H1 (cell line): ENCODE measurements around the gene VSX1. TPM values are rescaled to one million over a fixed set of nuclear protein-coding genes. Genes with fewer than 3 reads are reported as not detected.

Experiments used
- CBX5 ChIP-seq: fragments of 300-800, 300-1000 bp; sonication (generic); IDR thresholded peaks from 2 replicates; pipeline ENCODE4 v1.7.1; 2016; ENCODE audit warnings: antibody characterized with exemption, low read length, low read depth
- GABPA ChIP-seq: IDR thresholded peaks from 2 replicates; pipeline ENCODE4 v1.6.1; 2011; ENCODE audit warnings: mild to moderate bottlenecking, low read length, moderate library complexity, borderline replicate concordance; ENCODE audit not compliant: insufficient read depth
- KDM5A ChIP-seq: fragments of 200-600 bp; IDR thresholded peaks from 2 replicates; pipeline ENCODE4 v1.7.1; 2012; ENCODE audit warnings: mild to moderate bottlenecking, low read length, inconsistent platforms, mixed read lengths
- SAP30 ChIP-seq: fragments of 300-600 bp; sonication (generic); IDR thresholded peaks from 2 replicates; pipeline ENCODE4 v1.7.1; 2012; ENCODE audit warnings: low read length, moderate library complexity, mild to moderate bottlenecking, inconsistent platforms; ENCODE audit not compliant: insufficient read depth, insufficient replicate concordance
- TAF1 ChIP-seq: IDR thresholded peaks from 2 replicates; pipeline ENCODE4 v1.6.1; 2011; ENCODE audit warnings: mild to moderate bottlenecking, low read depth, low read length
- TAF7 ChIP-seq: optimal IDR thresholded peaks from 2 replicates; pipeline ENCODE3; 2011; ENCODE audit warnings: low read depth, mild to moderate bottlenecking, inconsistent platforms, low read length, moderate library complexity, borderline replicate concordance
- polyA plus RNA-seq, 7 experiments: library from polyadenylated mRNA; depleted of rRNA in 3 of 7; stranded (reverse) in 5 of 7; unstranded in 2 of 7; fragments of >200 nt in 5 of 7; fragments of 200-250 nt in 2 of 7; gene quantifications; 1 replicate in 5 of 7; 2 replicates in 1 of 7; 4 replicates in 1 of 7; pipeline versions ENCODE4 v1.2.1 to v1.2.3, GENCODE V29; 2011 to 2013; ENCODE audit warnings: missing spikeins in 2 of 7, mixed read lengths in 2 of 7
- total RNA-seq: library from RNA; stranded (reverse); fragmentation: NEBNext Ultra II Directional; extraction: Animal tissue kit (Norgen Biotek cat#: 25700); gene quantifications from 2 replicates; pipeline ENCODE4 v1.2.1, GENCODE V29; 2021

VSX1 gene
- total and polyA plus RNA-seq, 2 of the 8 experiments (the other 6 are each of a cell fraction or from before 2014, with no cell fraction given) = 0.14 TPM; not detected in 1

- TF ChIP-seq TAF7 = no peak
- no peak for TF ChIP-seq CBX5
- no peak for TF ChIP-seq TAF1
- no peak for TF ChIP-seq KDM5A
- no peak for TF ChIP-seq GABPA
- TF ChIP-seq SAP30 = no peak
Measured at GRCh38 chr20:25120920-25121319, 39.0 kb upstream of the VSX1 start (continued).
